HG03342 (cell line): ENCODE measurements around the gene CSF3R.
A peak's percentile ranks its signal among the peaks of the same experiment; 100 is the strongest.

ENCODE experiments used
- ATAC-seq: cut with Tn5 transposase; IDR thresholded peaks from one replicate; pipeline ENCODE4 v1.9.1; 2021; ENCODE audit warnings: mild to moderate bottlenecking, moderate library complexity; ENCODE audit not compliant: unreplicated experiment

The CSF3R gene

GRCh38 chr1:36421649-36422048, 61.1 kb downstream of the CSF3R start:
- no peak for ATAC-seq

GRCh38 chr1:36420836-36421317, 61.8 kb downstream of the CSF3R start:
- ATAC-seq = peak; percentile 67

- ATAC-seq = no peak
Observed at GRCh38 chr1:36420409-36420808, 62.3 kb downstream of the CSF3R start.

- no peak for ATAC-seq
Observed at GRCh38 chr1:36419569-36419968, 63.1 kb downstream of the CSF3R start.

GRCh38 chr1:36419140-36419539, 63.6 kb downstream of the CSF3R start:
- no peak for ATAC-seq

GRCh38 chr1:36417931-36418330, 64.8 kb downstream of the CSF3R start:
- ATAC-seq = no peak
